NCI-H345 (cell line): ENCODE data around the gene RAI1.
A peak's percentile ranks its signal among the peaks of the same experiment; 100 is the strongest.

Experiments
- DNase-seq: peaks from one replicate; lab custom pipeline; 2025; lab: John Stamatoyannopoulos, UW

The RAI1 gene

DNA sequence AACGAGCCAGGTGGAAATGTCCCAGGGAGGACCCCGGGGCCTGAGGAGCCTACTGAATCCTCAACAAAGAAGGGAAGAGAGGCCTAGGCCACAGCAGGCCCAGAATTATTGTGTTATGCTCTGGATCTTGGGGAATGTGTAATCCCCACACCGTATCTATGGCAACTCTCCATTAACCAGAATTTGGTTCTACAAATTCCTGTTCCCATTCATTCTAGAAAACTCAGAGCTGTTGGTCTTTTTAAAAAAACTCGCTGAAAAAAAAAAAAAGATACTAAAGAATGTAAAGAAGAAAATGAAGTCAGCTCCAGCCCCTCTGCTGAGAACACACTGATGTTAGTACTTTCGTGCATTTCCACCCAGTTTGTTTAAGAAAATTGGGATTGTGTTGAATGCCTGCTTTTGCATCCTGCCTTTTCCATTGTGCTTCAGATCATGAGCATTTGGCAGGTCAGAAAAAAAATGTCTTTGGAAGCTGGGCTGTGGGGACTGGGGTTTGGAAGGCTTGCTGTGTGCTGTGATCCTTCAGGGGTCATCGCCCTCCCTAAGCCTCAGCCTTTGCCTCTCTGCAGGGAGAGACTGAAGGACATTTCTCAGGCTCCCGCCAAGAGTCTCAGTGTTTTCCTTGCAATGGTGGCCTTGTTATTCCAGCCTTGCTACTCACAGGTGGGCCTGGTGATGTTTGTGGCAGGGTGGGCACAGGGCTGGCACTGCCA is 86.1 kb downstream of the RAI1 start:
- no peak for DNase-seq

DNA sequence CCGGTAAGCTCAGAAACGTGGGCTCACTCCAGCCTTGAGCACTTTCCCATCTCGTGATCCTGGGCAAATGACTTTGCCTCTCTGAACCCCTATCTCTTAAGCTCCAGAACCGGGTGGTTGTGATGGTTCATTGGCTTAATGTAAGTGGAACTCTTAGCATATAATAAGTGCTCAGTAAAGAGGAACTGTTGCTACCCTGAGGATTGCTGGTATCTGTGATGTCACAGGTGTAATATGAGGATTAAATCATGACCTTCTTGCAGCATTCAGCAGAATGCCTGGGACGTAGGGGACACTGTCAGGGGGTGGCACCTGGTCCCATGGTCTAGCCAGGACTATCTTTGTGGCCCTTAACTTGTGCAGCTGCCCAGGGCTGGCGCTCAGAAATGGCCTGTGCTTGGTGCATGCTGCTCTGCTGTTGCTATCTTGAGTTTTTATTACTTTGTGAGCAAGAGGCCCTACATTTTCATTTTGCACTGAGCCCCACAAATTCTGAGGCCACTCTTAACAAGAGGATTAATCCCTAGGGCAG is 86.7 kb downstream of the RAI1 start:
- DNase-seq = no peak

GRCh38 chr17:17768424-17769088 is 87.3 kb downstream of the RAI1 start:
- DNase-seq = no peak

DNA sequence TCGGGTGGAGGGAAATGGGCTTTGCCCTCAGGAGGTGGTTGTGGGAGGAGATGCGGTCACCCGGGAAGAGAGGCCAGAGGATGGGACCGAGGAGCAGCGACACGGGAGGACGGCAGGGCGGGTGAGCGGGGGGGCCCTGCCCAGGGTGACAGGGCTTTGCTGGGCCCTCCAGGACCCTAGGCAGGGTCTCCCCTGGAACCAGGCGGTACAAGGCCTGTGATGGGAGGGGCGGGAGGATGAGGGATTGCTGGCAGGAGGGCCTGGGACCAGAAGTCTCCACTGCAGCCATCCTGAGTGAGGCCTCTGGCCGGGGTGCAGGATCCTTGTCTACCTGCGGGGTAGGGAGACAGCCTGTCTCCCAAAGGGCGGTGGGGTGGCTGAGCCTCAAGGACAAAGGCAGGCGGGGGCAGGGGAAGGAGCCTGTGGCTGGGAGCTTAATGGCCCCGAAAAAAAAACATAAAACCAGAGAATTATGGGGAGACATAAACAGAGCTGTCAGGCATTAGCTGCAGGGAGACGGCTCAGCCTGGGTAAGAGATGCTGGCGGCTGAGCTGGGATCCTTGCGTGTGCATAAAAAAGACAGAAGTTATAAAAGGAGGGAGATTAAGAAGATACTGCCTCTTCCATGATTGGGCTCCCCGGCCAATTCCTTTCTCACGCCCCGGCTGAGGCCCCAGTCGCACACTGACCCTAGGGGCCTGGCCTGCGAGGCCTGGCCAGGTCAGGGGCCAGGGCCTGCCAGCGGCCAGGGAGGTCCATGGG is 88.8 kb downstream of the RAI1 start:
- no peak for DNase-seq

- no peak for DNase-seq
These were observed 89.4 kb downstream of the RAI1 start for GRCh38 chr17:17770632-17771044.

- no peak for DNase-seq
These were observed 90.4 kb downstream of the RAI1 start for GRCh38 chr17:17771498-17772201.

DNA sequence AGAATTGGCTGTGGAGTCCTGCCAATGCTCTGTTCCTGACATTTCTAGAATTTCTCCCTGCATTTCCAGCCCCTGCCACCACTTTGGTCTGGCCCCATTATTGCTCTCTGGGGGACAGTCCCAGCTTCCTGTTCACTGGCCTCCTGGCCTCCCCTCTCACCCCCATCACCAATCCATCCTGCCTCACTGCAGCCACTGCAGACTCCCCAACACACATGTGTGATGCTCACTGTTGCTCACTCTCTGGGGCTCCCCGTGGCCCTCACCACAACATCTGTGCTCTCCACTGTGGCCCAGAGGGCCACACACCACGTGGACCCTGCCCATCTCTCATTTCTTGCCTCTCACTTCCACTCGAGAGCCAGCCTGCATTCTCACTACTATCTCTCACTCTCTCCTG is 91.0 kb downstream of the RAI1 start:
- no peak for DNase-seq

DNA sequence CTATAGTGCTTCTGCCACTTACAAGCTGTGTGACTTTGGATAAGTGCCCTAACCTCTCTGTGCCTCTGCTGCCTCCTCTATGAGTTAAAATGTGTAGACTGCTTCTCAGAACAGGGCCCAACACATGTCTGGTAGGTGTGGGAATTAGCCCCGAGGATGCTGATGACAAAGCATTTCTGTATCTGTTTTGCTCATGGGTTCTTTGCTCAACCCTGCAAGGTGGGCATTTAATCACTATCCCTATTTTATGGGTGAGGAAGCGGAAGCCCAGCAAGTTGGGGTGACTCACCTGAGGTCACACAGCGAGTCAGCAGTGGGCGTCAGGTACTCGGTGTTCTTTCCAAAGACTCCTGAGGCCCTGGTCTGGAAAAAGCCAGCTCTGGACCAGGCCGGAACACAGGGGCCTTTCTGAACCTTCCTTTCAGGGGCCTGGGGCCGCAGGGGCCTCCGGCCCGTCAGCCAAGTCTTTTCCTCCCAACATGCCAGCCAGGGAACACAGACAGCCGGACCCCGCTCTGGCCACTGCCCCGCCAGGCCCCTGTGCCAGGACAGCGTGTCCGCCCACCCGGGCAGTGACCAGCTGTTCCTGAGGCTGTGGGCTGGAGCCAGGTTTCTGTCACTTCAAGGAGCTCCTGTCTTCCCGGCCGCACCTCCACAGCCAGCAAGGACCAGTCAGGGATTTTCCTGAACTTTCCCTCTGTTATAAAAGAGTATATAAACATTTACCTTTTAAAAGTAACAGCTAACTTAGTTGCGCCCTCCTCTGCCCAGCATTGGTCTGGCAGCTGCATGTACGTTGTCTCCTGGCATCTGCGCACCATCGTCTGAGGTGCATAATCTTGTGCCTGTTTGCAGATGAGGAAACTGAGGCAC is 93.0 kb downstream of the RAI1 start:
- no peak for DNase-seq

- DNase-seq = no peak
These were observed 95.6 kb downstream of the RAI1 start for GRCh38 chr17:17776889-17777288.

GRCh38 chr17:17778308-17779014 is 97.2 kb downstream of the RAI1 start:
- no peak for DNase-seq

DNA sequence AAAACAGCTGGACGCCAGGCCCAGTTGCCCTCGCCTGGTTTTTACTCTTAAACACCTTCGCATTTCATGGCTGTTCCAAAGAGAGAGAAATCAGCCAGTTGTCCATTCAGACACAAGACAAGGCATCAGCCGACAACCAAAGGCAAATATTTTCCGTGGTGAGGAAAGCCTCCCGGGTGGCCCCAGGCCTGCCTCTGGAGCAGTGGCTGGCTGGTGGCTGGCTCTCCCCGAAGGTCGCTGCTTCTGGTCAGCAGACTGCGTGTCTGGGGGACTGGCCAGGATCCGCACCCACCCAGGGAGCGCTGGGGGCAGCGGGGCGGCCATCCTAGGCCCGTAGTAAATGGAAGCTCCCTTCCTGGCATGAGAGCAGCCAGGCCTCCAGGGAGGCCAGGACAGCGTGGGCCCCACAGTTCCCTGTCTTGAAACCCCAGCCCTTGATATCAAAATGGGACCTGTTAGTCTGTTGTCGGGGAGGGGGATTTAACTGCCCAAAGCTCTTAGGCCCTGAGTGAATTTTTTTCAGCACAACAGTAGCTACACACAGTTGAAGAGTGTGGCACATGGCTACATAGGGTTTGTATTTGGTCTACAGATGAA is 97.9 kb downstream of the RAI1 start:
- no peak for DNase-seq

GRCh38 chr17:17780922-17781590 is 99.8 kb downstream of the RAI1 start:
- peak; percentile 28 for DNase-seq

DNA sequence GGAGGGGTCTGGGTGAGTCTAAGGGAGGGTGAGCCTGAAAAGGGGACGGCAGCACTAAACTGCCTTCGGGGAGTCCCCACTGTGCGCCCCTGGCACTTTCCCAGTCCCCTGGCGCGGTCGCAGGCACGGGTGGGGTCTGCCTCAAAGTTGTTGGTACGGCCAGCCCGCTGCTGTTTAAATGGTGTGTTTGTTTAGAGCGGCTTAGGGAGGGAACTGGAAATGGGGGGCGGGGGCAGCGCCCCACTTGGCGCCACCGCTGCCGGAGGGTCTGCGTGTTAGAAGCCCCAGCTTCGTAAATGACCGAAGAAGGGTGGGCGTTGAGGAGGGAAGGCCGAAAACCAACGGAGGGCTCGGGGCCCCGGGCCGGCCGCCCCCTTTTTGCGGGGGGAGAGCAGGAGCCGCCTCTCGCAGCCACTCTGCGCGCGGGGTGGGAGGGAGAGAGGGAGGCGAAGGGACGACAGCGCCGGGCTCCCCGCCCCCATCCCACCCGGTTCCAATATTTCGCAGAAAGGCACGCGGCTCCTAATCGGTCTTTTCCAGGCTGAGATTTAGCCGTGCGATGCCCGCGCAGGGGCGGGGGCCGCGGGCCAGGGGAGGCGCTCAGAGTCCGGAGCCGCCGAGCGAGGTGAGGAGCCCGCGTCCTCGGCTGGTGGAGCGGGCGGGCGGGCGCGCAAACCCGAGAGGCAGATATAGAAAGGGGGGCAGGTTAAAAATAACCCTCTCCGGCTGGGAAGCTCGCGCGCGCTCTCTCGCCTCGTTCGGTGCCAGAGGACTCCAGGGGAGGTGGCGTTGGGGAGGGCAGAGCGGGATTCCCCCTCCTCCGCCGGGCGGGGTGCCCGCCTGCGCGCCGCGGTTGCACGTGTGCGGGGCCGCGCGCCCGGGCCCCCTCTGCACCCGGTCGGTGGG is 100.6 kb downstream of the RAI1 start:
- DNase-seq = peak; percentile 77

GRCh38 chr17:17782523-17783115 is 101.4 kb downstream of the RAI1 start:
- peak; percentile 61 for DNase-seq

GRCh38 chr17:17783116-17783824 is 102.0 kb downstream of the RAI1 start:
- DNase-seq = peak; percentile 67

- DNase-seq = peak; percentile 51
These were observed 102.8 kb downstream of the RAI1 start for GRCh38 chr17:17783825-17784656.
